ENCODE data around the gene CEBPE.

Gene CEBPE

GRCh38 chr14:23128969-23129758, 10.1 kb upstream of the CEBPE start:
- Histone ChIP-seq H2AK5ac (ENCODE audit: low read length) (no peak overlapping the region), H3K27ac (ENCODE audit: low read depth, low read length) (no peak overlapping the region), H2BK5ac (ENCODE audit: low read length) (no peak overlapping the region), H3K36me3 (ENCODE audit: control insufficient read depth, insufficient read depth, low read length) (peaks cover 4% of the 10 kb centered on the region), H3K79me2 (ENCODE audit: control insufficient read depth, insufficient read depth, low read length) (no peaks in the 10 kb centered on the region), H4K8ac (ENCODE audit: low read depth, low read length) (no peak overlapping the region), H3K4me3 (ENCODE audit: low read length) (no peak overlapping the region), H4K5ac (ENCODE audit: low read length) (no peak overlapping the region), H3K4me2 (ENCODE audit: low read length) (no peak overlapping the region), H3K9ac (ENCODE audit: low read length) (no peak overlapping the region), H2BK15ac (replicated peaks; ENCODE audit: low read depth) (no peak overlapping the region), H3K56ac (ENCODE audit: low read length) (no peak overlapping the region), H3K4me1 (ENCODE audit: control insufficient read depth, low read depth, low read length) (no peaks in the 10 kb centered on the region), H3K23ac (ENCODE audit: low read length) (no peak overlapping the region), H3K79me1 (ENCODE audit: low read length) (no peaks in the 10 kb centered on the region), H3K27me3 (ENCODE audit: insufficient read depth, low read length, poor library complexity) (no peaks in the 10 kb centered on the region), H3K4ac (ENCODE audit: low read depth, low read length) (no peak overlapping the region), H3K18ac (ENCODE audit: low read length) (no peak overlapping the region), H2BK120ac (ENCODE audit: low read depth, low read length) (no peak overlapping the region)
- WGBS (ENCODE audit: extremely low coverage, insufficient coverage, low lambda C conversion rate) = no CpG with 5 or more reads among the region's 7 CpGs
- DNase-seq = no peak

- Histone ChIP-seq H2BK120ac (ENCODE audit: low read depth, low read length) (no peak overlapping the region), H3K4me3 (ENCODE audit: low read length) (no peak overlapping the region), H3K4ac (ENCODE audit: low read depth, low read length) (no peak overlapping the region), H3K9ac (ENCODE audit: low read length) (no peak overlapping the region), H2AK5ac (ENCODE audit: low read length) (no peak overlapping the region), H3K56ac (ENCODE audit: low read length) (no peak overlapping the region), H3K36me3 (ENCODE audit: control insufficient read depth, insufficient read depth, low read length) (peaks cover 4% of the 10 kb centered on the region), H3K79me2 (ENCODE audit: control insufficient read depth, insufficient read depth, low read length) (no peaks in the 10 kb centered on the region), H4K8ac (ENCODE audit: low read depth, low read length) (no peak overlapping the region), H3K4me1 (ENCODE audit: control insufficient read depth, low read depth, low read length) (peaks cover 2% of the 10 kb centered on the region), H3K27ac (ENCODE audit: low read depth, low read length) (no peak overlapping the region), H3K23ac (ENCODE audit: low read length) (no peak overlapping the region), H2BK15ac (replicated peaks; ENCODE audit: low read depth) (no peak overlapping the region), H3K79me1 (ENCODE audit: low read length) (no peaks in the 10 kb centered on the region), H3K27me3 (ENCODE audit: insufficient read depth, low read length, poor library complexity) (no peaks in the 10 kb centered on the region), H3K18ac (ENCODE audit: low read length) (no peak overlapping the region), H3K4me2 (ENCODE audit: low read length) (no peak overlapping the region), H2BK5ac (ENCODE audit: low read length) (no peak overlapping the region), H4K5ac (ENCODE audit: low read length) (no peak overlapping the region)
- DNase-seq = no peak
- no CpG with 5 or more reads among the region's 3 CpGs for WGBS (ENCODE audit: extremely low coverage, insufficient coverage, low lambda C conversion rate)
Measured at GRCh38 chr14:23127861-23128260, 8.8 kb upstream of the CEBPE start.

GRCh38 chr14:23126548-23127278, 7.7 kb upstream of the CEBPE start:
- WGBS (ENCODE audit: extremely low coverage, insufficient coverage, low lambda C conversion rate) = no CpG with 5 or more reads among the region's 8 CpGs
- DNase-seq = no peak
- Histone ChIP-seq H3K79me1 (ENCODE audit: low read length) (no peaks in the 10 kb centered on the region), H3K56ac (ENCODE audit: low read length) (no peak overlapping the region), H2BK5ac (ENCODE audit: low read length) (no peak overlapping the region), H2BK120ac (ENCODE audit: low read depth, low read length) (no peak overlapping the region), H3K79me2 (ENCODE audit: control insufficient read depth, insufficient read depth, low read length) (no peaks in the 10 kb centered on the region), H3K18ac (ENCODE audit: low read length) (no peak overlapping the region), H3K27ac (ENCODE audit: low read depth, low read length) (no peak overlapping the region), H2AK5ac (ENCODE audit: low read length) (no peak overlapping the region), H3K36me3 (ENCODE audit: control insufficient read depth, insufficient read depth, low read length) (peaks cover 4% of the 10 kb centered on the region), H4K8ac (ENCODE audit: low read depth, low read length) (no peak overlapping the region), H3K27me3 (ENCODE audit: insufficient read depth, low read length, poor library complexity) (no peaks in the 10 kb centered on the region), H4K5ac (ENCODE audit: low read length) (no peak overlapping the region), H3K4me2 (ENCODE audit: low read length) (no peak overlapping the region), H2BK15ac (replicated peaks; ENCODE audit: low read depth) (no peak overlapping the region), H3K9ac (ENCODE audit: low read length) (no peak overlapping the region), H3K4ac (ENCODE audit: low read depth, low read length) (no peak overlapping the region), H3K4me1 (ENCODE audit: control insufficient read depth, low read depth, low read length) (peaks cover 2% of the 10 kb centered on the region), H3K4me3 (ENCODE audit: low read length) (no peak overlapping the region), H3K23ac (ENCODE audit: low read length) (no peak overlapping the region)

GRCh38 chr14:23125933-23126524, 7.0 kb upstream of the CEBPE start:
- no peak overlapping the region for H3K27ac ChIP-seq (ENCODE audit: low read depth, low read length)
- H3K4ac ChIP-seq (ENCODE audit: low read depth, low read length) = no peak overlapping the region
- H3K18ac ChIP-seq (ENCODE audit: low read length) = no peak overlapping the region
- peaks cover 5% of the 10 kb centered on the region for H3K4me1 ChIP-seq (ENCODE audit: control insufficient read depth, low read depth, low read length)
- H2AK5ac ChIP-seq (ENCODE audit: low read length) = no peak overlapping the region
- H4K8ac ChIP-seq (ENCODE audit: low read depth, low read length) = no peak overlapping the region
- H2BK120ac ChIP-seq (ENCODE audit: low read depth, low read length) = no peak overlapping the region
- no peak overlapping the region for H3K23ac ChIP-seq (ENCODE audit: low read length)
- no peak overlapping the region for H3K56ac ChIP-seq (ENCODE audit: low read length)
- no peaks in the 10 kb centered on the region for H3K27me3 ChIP-seq (ENCODE audit: insufficient read depth, low read length, poor library complexity)
- H3K79me1 ChIP-seq (ENCODE audit: low read length) = no peaks in the 10 kb centered on the region
- H3K4me3 ChIP-seq (ENCODE audit: low read length) = no peak overlapping the region
- no peak overlapping the region for H4K5ac ChIP-seq (ENCODE audit: low read length)
- no peak overlapping the region for H3K9ac ChIP-seq (ENCODE audit: low read length)
- H2BK5ac ChIP-seq (ENCODE audit: low read length) = no peak overlapping the region
- DNase-seq = no peak
- H3K4me2 ChIP-seq (ENCODE audit: low read length) = no peak overlapping the region
- H3K36me3 ChIP-seq (ENCODE audit: control insufficient read depth, insufficient read depth, low read length) = peaks cover 4% of the 10 kb centered on the region
- no peaks in the 10 kb centered on the region for H3K79me2 ChIP-seq (ENCODE audit: control insufficient read depth, insufficient read depth, low read length)
- WGBS (ENCODE audit: extremely low coverage, insufficient coverage, low lambda C conversion rate) = no CpG with 5 or more reads among the region's 9 CpGs
- no peak overlapping the region for H2BK15ac ChIP-seq (replicated peaks; ENCODE audit: low read depth)

- 100% methylated on average over 1 of the region's 3 CpGs for WGBS (ENCODE audit: extremely low coverage, insufficient coverage, low lambda C conversion rate)
- Histone ChIP-seq H3K23ac (ENCODE audit: low read length) (no peak overlapping the region), H3K4me2 (ENCODE audit: low read length) (no peak overlapping the region), H3K56ac (ENCODE audit: low read length) (no peak overlapping the region), H3K4me3 (ENCODE audit: low read length) (no peak overlapping the region), H3K27me3 (ENCODE audit: insufficient read depth, low read length, poor library complexity) (no peaks in the 10 kb centered on the region), H3K79me1 (ENCODE audit: low read length) (no peaks in the 10 kb centered on the region), H3K18ac (ENCODE audit: low read length) (no peak overlapping the region), H3K4me1 (ENCODE audit: control insufficient read depth, low read depth, low read length) (peaks cover 5% of the 10 kb centered on the region), H3K4ac (ENCODE audit: low read depth, low read length) (no peak overlapping the region), H3K36me3 (ENCODE audit: control insufficient read depth, insufficient read depth, low read length) (peaks cover 4% of the 10 kb centered on the region), H3K27ac (ENCODE audit: low read depth, low read length) (no peak overlapping the region), H2BK15ac (replicated peaks; ENCODE audit: low read depth) (no peak overlapping the region), H2BK120ac (ENCODE audit: low read depth, low read length) (no peak overlapping the region), H2AK5ac (ENCODE audit: low read length) (no peak overlapping the region), H3K9ac (ENCODE audit: low read length) (no peak overlapping the region), H2BK5ac (ENCODE audit: low read length) (no peak overlapping the region), H4K8ac (ENCODE audit: low read depth, low read length) (no peak overlapping the region), H3K79me2 (ENCODE audit: control insufficient read depth, insufficient read depth, low read length) (no peaks in the 10 kb centered on the region), H4K5ac (ENCODE audit: low read length) (no peak overlapping the region)
- DNase-seq = no peak
Measured at GRCh38 chr14:23125011-23125410, 6.0 kb upstream of the CEBPE start.

Data from mesendoderm (in vitro differentiated cells).